HG03354 (cell line): ENCODE results near the gene CC2D2B.
"Not testable (repeated sequence)": the region's sequence is repeated elsewhere in the genome, so short reads cannot be mapped to it uniquely, and the experiment has no call there.

Experiments used
- ATAC-seq: cut with Tn5 transposase; IDR thresholded peaks from one replicate; pipeline ENCODE4 v1.9.1; 2021; ENCODE audit warnings: mild to moderate bottlenecking; ENCODE audit not compliant: unreplicated experiment, poor library complexity, severe bottlenecking

Gene CC2D2B

DNA sequence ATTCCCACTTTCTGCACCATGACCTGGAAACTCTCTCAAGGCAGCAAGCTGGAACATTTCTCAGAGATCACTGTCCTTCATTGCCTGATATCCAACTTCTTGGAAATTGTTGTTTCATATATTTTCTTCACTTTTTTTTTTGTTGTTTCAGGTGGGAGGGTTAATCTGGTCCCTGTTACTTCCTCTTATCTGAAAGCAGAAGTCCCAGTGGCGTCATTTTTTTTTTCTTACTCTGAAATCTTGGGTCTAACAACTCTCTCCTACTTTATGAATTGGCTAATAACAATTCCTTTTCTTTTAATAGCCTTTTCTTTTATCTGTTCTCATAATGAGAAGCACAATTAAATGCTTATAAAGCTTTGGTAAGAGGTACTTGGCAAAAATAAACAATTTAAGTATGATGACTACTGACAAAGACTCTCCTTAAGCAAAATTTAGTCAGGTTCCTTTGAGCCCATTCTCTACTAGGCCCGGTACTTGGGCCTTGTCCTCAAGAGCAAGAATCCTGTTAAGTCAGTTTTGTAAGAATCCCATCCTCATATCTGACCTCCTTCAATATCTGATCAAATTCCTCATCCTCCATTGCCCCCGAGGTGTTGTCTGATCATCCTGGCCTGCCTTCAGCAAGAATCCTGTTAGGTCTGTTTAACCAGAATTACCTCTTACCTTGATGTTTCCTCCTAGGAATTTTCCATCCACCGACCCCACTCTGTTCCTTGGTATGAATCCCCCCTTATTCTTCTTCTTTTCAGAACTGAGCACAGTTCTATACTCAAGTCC is 11.5 kb upstream of the CC2D2B start:
- no peak for ATAC-seq

DNA sequence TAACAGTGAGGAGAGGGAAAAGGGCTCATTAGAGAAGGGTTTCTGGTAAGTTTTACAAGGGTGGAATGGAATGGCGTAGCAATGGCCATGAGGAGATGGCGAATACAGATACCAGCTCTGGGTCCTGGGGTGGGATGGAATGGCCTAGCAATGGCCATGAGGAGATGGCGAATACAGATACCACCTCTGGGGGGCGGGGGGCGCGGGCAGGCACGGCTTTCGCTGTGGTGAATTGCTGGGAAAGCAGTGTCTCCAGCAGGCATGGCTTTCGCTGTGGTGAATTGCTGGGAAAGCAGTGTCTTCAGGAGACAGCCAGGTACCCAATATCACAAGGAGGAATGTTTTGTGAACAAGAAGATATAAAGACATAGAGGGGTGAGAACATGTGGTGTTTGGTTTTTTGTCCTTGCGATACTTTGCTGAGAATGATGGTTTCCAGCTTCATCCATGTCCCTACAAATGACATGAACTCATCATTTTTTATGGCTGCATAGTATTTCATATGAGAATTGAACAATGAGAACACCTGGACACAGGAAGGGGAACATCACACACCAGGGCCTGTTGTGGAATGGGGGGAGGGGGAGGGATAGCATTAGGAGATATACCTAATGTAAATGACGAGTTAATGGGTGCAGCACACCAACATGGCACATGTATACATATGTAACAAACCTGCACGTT is 1.7 kb upstream of the CC2D2B start:
- ATAC-seq, result not testable (repeated sequence)

DNA sequence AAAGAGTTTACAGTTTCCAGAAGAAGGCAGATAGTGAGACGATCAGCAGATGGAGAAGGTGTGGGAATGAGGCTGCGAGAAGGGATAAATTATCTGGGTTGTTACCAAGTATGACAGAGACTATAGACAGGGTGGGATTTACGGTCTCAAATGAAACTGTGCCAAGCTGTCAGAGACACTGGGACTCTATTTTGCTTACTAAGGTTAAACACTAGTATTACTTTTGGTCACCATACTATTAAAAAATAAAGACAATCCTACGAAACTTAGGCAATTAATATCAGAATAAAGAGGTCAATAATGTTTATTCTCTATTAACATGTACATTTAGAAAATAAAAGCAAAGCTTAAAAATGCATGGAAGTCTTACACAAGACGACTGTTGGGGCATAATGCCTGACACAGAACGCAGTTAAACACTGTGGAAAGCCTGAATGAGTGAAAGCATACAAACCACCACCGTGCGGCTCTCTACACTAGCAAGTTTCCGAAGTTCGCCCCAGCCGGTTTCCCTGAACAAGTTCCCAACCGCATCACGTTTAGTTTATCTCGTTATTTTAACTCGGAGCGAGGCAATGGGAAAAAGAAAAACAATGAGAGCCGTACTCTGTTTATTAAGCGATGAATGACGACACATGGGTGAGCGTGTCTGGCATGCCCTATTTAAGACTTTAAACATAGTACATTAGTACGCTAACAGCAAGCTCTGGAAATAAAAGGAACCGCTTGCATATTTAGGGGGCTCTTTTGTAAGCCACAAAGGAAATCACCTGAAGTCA is 909 bp upstream of the CC2D2B start:
- peak; percentile 39 for ATAC-seq

DNA sequence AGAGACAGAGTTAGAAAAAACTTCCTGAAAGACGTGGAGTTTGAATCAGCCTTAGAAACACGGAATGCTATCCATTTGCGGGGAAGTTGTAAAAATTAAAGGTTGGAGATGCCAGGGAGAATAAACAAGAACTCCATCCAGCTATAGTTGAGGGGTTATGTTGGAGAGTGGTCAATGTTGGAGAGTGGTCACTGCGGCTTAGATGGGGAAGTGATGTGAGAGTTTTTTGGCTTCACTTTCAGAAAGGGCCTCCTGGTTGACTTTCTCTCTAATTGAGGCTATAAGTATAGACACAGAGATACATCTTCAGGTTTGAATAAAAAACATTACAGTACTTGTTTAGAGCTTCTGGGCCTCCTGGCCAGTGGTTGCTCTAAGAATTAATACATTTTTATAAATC is 675 bp downstream of the CC2D2B start:
- no peak for ATAC-seq

DNA sequence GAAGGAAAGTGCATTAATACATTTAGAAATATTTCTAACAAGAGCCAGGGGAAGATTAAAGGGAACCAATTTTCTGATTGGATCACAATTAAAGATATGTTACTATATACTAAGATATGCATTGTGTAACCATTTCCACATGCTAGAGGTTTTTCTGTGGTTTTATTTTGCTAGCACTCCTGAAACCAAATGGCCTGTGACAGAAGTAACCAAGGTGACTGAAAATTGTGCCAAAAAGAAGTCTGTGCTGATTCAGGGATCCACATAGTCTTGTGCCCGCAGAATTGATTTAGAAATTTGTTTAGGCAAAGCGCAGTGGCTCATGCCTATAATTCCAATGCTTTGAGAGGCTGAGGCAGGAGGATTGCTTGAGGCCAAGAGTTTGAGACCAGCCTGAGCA is 1.8 kb downstream of the CC2D2B start:
- no peak for ATAC-seq

DNA sequence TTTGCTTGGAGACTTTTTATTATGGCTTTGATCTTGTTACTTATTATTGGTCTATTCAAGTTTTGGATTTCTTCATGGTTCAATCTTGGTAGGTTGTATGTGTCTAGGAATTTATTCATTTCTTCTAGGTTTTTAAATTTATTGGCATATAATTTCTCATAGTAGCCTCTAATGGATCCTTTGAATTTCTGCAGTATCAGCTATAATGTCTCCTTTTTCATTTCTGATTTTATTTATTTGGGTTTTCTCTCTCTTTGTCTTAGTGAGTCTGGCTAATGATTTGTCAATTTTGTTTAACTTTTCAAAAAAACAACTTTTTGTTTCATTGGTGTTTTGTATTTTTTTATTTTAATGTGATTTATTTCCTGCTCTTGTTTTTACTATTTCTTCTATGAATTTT is 8.3 kb downstream of the CC2D2B start:
- not testable (repeated sequence) for ATAC-seq

DNA sequence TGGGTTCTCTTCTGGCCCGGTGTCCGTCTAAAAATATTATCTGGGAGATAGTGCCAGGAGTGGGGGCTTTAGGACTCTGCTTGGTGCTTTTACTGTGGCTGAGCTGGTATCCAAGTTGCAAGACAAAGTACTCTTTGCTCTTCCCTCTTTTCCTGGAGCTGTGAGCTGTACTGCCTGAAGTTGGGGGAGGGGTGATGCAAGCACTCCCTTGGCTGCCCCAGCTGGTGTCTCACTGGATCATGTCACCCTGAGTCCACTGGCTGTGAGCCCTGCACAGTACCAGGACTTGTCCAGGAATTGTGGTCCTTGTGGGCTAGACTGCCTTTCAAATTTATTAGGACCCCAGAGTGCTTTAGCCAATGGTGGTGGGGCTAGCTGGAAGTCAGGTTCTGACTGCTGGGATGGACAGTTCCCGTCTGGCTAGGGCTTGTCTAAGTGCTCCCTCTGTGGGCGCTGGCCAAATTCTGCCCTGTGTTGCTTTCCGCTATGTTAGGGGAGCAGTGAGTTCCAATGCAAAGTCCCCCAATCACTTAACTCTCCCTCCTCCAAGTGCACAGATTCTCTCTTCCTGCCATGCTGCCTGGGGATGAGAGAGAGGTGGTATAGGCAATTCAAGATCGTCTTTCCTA is 13.1 kb downstream of the CC2D2B start:
- ATAC-seq, result no peak

DNA sequence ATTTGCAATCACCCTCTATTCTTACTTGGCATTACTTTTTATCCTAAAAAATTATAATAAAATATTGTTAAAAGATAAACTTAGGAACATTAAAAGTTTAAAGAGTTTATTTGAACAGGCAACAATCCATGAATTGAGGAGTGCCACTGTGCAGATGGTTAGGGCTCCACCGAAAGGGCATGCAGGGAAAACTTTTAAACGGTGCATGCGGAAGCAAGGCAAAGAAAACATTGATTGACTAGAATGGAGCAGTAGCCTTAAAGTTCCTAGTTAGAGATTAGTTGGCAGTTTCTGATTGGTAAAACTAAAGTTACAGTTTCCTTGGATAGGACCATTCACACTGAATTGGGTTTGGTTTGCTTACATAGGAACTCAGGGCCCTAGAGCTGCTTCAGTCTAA is 17.3 kb downstream of the CC2D2B start:
- ATAC-seq, result no peak

DNA sequence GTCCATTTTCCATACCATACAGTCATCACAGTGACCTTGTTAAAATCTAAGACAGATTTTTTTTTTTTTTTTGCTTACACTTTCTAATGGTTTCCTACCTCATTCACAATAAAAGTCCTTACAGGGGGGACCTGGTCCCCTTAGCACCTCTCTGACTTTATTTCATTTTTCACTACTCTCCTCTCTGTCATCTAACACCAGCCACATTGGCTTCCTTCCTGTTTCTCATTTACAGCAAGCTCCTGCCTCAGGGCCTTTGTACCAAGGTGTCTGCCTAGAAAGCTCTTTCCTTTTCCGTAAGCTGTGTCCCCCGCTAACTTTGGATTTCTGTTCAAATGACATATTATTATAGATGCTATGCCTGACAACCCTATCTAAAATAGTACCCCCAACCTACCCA is 27.7 kb downstream of the CC2D2B start:
- ATAC-seq, result no peak

DNA sequence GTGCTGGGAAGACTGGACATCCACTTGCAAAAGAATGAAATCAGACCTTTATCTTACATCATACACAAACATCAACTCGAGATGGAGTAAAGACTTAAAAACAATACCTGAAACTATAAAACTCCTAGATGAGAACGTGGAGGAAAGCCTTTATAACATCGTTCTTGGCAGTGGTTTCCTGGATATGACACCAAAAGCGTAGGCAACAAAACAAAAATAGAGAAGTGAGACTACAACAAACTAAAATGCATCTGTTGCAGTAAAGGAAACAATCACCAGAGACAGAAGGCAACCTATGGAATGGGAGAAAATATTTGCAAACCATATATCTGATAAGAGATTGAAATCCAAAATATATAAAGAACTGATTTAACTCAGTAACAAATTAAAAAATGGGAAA is 33.3 kb downstream of the CC2D2B start:
- ATAC-seq, result no peak

DNA sequence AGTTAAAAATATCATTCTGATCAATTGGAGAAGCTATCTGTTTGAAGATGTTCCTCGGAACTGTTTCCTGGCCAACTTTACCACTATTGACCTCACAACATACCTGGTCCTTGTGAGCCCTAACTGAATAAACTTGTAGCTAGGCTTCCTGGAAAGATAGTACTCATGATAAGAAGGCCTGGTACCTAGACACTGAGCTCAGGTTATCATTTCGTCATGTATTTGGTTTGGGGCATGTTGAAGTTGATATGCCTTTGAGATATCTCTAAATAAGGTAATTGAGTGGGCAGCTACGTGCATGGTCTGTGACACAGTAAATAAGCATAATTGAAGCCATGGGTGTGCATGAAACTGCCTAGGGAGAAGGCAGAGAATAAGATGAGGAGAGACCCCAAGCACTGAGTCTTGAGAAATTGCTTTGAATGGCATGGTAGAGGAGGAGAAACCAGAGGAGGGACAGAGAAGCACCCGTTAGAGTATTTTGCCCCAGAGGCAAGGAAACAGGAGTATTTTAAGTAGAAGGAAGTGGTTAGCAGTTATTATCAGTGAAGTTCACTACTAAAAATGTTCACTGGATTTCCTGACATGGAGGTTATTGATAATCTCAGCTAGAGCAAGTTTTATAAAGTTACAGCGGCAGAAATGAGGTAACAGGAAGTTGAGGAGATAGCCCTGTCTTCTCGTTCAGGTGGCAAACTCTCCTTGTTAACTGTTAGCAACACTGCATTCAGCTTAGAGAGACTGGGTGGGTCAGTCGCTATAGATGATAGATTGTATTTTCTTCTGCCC is 55.6 kb downstream of the CC2D2B start:
- ATAC-seq, result no peak

DNA sequence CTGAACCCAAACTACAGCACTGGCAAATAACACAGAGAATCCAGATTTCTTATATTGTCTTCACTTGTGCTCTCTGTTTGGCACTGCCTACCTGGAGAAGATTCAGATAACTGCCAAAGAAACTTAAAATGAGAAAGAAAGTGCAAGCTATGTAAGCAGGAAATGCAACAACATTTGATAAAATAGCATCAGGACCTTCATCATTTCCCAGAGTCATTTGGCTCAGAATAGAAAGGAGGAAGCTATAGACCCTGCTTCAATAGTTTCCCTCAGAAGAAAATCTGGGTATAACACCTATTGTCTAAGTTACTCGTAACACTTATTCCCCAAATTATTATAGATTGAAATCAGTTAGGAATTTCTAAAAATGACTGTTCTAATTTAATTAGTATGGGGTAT is 56.2 kb downstream of the CC2D2B start:
- ATAC-seq, result no peak

DNA sequence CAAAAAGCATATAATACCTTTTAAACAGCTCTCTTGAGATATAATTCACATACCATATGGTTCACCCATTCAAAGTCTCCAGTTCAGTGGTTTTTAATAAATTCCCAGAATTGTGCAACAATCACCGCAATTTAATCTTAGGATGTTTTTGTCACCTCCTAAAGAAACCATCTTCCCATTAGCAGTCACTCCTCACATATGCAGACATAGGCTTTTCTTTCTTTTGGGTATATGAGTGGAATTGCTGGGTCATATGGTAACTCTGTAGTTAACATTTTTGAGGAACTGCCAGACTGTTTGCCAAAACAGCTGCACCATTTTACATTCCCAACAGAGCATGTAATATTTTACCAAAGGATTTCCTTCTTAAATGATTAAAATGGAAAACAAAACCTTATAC is 57.0 kb downstream of the CC2D2B start:
- ATAC-seq, result no peak

DNA sequence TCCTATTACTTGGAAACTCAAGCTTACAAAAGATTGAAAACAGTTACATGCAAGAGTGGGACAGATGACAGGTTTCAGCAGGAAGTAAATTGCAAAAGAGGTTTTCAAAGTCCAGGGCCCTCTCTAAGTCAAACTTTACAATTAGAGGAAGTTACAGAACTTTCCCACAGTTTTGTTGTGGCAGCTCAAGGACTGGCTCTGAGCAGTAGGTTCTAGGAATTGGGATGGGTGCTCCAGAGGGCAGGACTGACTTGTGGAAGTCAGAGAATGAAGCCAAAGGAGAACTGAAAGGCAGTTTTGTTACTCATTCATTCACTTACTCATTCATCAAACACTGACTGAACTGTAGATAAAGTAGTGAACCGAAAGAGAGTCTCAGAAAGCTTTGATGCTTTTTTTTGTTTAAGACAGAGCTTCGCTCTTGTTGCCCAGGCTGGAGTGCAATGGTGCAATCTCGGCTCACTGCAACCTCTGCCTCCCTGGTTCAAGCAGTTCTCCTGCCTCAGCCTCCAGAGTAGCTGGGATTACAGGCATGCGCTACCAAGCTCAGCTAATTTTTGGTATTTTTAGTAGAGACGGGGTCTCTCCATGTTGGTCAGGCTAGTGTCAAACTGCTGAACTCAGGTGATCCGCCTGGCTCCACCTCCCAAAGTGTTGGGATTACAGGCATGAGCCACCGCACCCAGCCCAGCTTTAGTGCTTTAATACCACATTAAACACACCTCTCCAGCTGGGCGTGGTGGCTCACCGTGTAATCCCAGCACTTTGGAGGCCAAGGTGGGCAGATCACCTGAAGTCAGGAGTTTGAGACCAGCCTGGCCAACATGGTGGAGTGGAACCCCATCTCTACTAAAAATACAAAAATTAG is 68.8 kb downstream of the CC2D2B start:
- no peak for ATAC-seq

DNA sequence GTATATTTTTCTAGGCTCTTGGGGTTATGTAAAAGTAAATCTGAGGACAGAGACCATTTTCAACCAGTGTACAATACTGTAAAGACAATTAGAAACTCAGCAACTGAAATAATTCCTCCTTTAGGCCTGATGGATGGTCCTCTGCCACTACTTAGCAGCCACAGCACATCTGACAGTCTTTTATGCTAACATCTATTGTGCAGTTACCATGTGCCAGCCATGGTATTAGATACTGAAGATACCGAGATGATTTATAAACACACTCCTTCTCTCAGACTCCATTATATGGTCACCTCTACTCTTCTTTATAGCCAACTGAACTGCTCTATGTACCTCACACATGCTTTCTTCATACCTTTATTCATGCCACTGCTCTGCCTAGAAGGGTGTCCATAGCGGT is 74.4 kb downstream of the CC2D2B start:
- no peak for ATAC-seq

DNA sequence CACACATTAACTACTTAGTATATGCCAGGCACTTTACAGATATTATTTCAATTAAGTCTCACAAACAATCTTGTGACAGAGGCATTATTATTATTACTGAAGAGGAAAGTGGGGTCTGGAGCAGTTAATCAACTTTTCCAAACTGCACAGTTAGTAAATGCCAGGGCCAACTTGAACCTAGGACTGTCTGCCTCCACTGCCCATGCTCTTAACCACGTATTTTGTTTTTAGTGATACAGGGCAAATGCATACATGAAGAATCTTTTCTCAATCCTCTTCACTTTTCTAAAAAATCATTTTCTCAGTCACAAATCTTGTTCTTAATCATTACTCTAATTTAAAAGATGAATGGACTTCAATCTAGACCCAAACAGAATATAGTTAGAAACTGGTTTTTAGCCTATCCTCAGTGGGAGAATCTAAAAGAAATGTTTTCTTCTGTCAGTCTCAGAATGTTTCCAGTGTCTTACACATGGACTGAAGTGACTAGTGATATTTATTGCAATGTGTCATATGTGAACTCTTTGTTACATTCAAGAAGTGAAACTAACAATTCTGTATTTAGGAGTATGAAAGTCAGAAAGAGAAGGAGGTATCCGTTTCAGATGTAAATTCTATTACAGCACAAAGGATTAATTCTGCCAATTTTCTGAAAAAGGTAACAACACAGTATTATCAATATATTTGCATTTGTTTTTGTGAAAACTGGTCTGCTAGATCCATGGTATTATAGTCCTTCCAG is 80.1 kb downstream of the CC2D2B start:
- peak; percentile 85 for ATAC-seq

DNA sequence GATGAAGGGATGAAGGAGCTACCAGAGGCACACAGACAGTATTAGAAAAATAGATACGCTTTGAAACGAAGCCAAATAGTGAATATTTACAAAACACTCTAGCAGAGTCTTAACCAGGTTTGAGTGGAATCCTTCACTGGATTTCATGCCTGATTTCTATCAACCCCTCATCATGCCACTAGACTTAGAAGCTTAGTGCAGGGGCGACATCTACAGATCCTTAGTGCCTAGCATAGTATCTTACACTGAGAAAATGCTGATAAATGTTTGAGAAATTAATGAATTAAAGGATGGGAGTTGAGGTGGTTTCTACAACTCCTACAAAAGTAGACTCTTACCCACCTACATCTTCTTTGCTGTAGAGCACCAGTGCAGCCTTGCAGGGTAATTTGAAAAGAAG is 80.9 kb downstream of the CC2D2B start:
- no peak for ATAC-seq

DNA sequence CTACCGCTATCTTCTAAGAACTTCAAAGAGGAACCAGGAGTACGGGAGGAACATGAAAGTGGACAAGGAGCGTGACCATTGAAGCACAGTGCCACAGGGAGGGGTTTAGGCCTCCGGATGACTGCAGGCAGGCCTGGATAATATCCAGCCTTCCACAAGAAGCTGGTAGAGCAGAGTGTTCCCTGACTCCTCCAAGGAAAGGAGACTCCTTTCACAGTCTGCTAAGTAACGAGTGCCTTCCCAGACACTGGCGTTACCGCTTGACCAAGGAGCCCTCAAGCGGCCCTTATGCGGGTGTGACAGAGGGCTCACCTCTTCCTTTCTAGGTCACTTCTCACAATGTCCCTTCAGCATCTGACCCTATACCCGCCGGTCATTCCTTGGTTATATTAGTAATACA is 86.6 kb downstream of the CC2D2B start:
- ATAC-seq, result not testable (repeated sequence)
